ENCODE results near the gene COMMD4.
A peak's percentile ranks its signal among the peaks of the same experiment; 100 is the strongest.

The COMMD4 gene

GRCh38 chr15:75368689-75369239, 32.9 kb downstream of the COMMD4 start:
- Histone ChIP-seq H3K9ac (ENCODE audit: low read length) (peak overlapping the region; percentile 92), H3K23ac (ENCODE audit: low read length in 2 of 2) (peak overlapping the region in 1 of 2 experiments; percentile 18), H3K27me3 (ENCODE audit: control insufficient read depth in 1 of 2, insufficient read depth in 1 of 2, low read length in 2 of 2) (no peaks in the 10 kb centered on the region), H3K79me1 (replicated peaks; ENCODE audit: low read length, poor library complexity, severe bottlenecking) (peaks cover 47% of the 10 kb centered on the region), H2AFZ (ENCODE audit: low read depth, low read length) (peak overlapping the region; percentile 64), H4K91ac (ENCODE audit: low read length) (peak overlapping the region; percentile 34), H3K4me2 (ENCODE audit: low read length, poor library complexity, severe bottlenecking) (peak overlapping the region; percentile 95), H2BK120ac (ENCODE audit: low read depth, low read length) (no peak overlapping the region), H3K9me3 (ENCODE audit: control insufficient read depth, low read length) (no peaks in the 10 kb centered on the region), H2BK5ac (ENCODE audit: low read depth, low read length, poor library complexity, severe bottlenecking) (peak overlapping the region; percentile 76), H2BK15ac (ENCODE audit: low read depth, poor library complexity, severe bottlenecking) (no peak overlapping the region), H3K36me3 (ENCODE audit: control insufficient read depth in 1 of 2, insufficient read depth in 2 of 2, low read depth in 1 of 2, low read length in 2 of 2) (peaks cover 47 to 64% of the 10 kb centered on the region in 2 experiments), H2AK5ac (ENCODE audit: low read length, severe bottlenecking) (no peak overlapping the region), H3K14ac (ENCODE audit: low read length in 2 of 2) (no peak overlapping the region), H4K8ac (ENCODE audit: low read length) (peak overlapping the region; percentile 94), H3K4me3 (ENCODE audit: insufficient read depth in 1 of 2, low read depth in 1 of 2, low read length in 2 of 2) (peak overlapping the region; percentile 78 to 89), H3K4ac (ENCODE audit: low read depth in 1 of 2, low read length in 2 of 2) (peak overlapping the region in 1 of 2 experiments; percentile 12), H3K18ac (ENCODE audit: low read depth in 1 of 2, low read length in 2 of 2) (peak overlapping the region; percentile 3 to 50), H3K4me1 (ENCODE audit: control insufficient read depth, insufficient read depth, low read depth, low read length) (peaks cover 21% of the 10 kb centered on the region), H2BK12ac (ENCODE audit: low read length in 2 of 2) (no peak overlapping the region), H3K27ac (ENCODE audit: low read length, poor library complexity, severe bottlenecking) (peak overlapping the region; percentile 90)
- WGBS: 6% methylated on average over 17 of the region's 23 CpGs
- DNase-seq: peak; percentile 68

DNA sequence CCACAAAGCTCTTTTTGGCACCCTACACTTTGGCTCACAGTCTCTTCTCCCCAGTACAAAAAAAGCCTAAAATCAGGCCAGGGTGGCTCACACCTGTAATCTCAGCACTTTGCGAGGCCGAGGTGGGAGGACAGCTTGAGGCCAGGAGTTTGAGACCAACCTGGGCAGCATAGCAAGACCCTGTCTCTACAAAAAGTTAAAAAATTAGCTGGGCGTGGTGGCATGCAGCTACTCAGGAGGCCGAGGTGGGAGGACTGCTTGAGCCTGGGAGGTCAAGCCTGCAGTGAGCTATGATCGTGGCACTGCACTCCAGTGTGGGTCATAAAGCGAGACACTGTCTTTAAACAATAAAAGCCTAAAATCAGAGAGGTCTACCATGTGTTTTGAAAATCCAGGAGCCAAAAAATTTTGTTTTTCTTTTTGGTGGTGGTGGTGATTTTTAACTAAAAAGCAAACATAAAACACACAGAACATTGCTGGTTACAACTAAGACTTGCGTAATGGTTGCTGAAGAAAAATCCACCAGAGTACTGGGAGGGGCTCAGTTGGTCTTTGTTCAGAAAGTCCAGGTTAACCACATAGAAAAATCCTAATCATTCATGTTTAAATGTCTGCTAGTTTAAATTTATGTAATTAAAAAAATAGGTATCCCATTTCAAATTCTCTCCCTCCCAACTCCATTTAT, 34.2 kb downstream of the COMMD4 start:
- no peak overlapping the region for H3K14ac ChIP-seq (ENCODE audit: low read length in 2 of 2)
- no peak overlapping the region for H3K4me2 ChIP-seq (ENCODE audit: low read length, poor library complexity, severe bottlenecking)
- no peak overlapping the region for H2BK15ac ChIP-seq (ENCODE audit: low read depth, poor library complexity, severe bottlenecking)
- no peak overlapping the region for H3K27ac ChIP-seq (ENCODE audit: low read length, poor library complexity, severe bottlenecking)
- H2BK12ac ChIP-seq (ENCODE audit: low read length in 2 of 2): no peak overlapping the region
- peaks cover 47% of the 10 kb centered on the region for H3K79me1 ChIP-seq (replicated peaks; ENCODE audit: low read length, poor library complexity, severe bottlenecking)
- no peak overlapping the region for H4K8ac ChIP-seq (ENCODE audit: low read length)
- peaks cover 21% of the 10 kb centered on the region for H3K4me1 ChIP-seq (ENCODE audit: control insufficient read depth, insufficient read depth, low read depth, low read length)
- no peaks in the 10 kb centered on the region for H3K9me3 ChIP-seq (ENCODE audit: control insufficient read depth, low read length)
- H3K27me3 ChIP-seq (ENCODE audit: control insufficient read depth in 1 of 2, insufficient read depth in 1 of 2, low read length in 2 of 2): no peaks in the 10 kb centered on the region
- no peak overlapping the region for H3K18ac ChIP-seq (ENCODE audit: low read depth in 1 of 2, low read length in 2 of 2)
- WGBS: 92% methylated on average over 6 of the region's 7 CpGs
- no peak overlapping the region for H2BK5ac ChIP-seq (ENCODE audit: low read depth, low read length, poor library complexity, severe bottlenecking)
- peak overlapping the region; percentile 92 for H3K9ac ChIP-seq (ENCODE audit: low read length)
- H4K91ac ChIP-seq (ENCODE audit: low read length): no peak overlapping the region
- DNase-seq: no peak
- H2AK5ac ChIP-seq (ENCODE audit: low read length, severe bottlenecking): no peak overlapping the region
- H3K36me3 ChIP-seq (ENCODE audit: control insufficient read depth in 1 of 2, insufficient read depth in 2 of 2, low read depth in 1 of 2, low read length in 2 of 2): peaks cover 39 to 64% of the 10 kb centered on the region in 2 experiments
- no peak overlapping the region for H2BK120ac ChIP-seq (ENCODE audit: low read depth, low read length)
- H3K23ac ChIP-seq (ENCODE audit: low read length in 2 of 2): no peak overlapping the region
- no peak overlapping the region for H3K4ac ChIP-seq (ENCODE audit: low read depth in 1 of 2, low read length in 2 of 2)
- H3K4me3 ChIP-seq (ENCODE audit: insufficient read depth in 1 of 2, low read depth in 1 of 2, low read length in 2 of 2): no peak overlapping the region
- H2AFZ ChIP-seq (ENCODE audit: low read depth, low read length): no peak overlapping the region

DNA sequence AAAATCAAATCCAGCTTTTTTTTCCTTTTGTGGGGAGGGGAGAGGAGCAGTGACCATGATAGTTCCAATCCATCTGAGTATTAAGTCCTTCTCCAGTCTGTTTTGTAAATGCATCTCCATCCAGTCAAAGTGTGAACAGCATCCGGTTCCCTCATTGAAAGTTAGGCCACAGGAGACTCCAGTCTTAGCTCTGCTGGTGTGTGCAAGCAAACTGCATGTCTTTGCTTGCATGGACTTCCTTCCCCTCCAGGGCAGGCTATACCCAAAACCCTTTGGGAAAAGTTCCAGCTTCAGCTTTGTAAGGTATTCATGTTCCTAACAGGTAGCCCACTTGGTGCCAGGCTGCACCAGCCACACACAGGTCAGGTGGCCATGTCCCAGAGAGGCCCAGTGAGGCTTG, 35.6 kb downstream of the COMMD4 start:
- Histone ChIP-seq H3K9me3 (ENCODE audit: control insufficient read depth, low read length) (no peaks in the 10 kb centered on the region), H3K4me2 (ENCODE audit: low read length, poor library complexity, severe bottlenecking) (no peak overlapping the region), H4K8ac (ENCODE audit: low read length) (peak overlapping the region; percentile 19), H2AK5ac (ENCODE audit: low read length, severe bottlenecking) (no peak overlapping the region), H2BK12ac (ENCODE audit: low read length in 2 of 2) (no peak overlapping the region), H3K27ac (ENCODE audit: low read length, poor library complexity, severe bottlenecking) (no peak overlapping the region), H3K4ac (ENCODE audit: low read depth in 1 of 2, low read length in 2 of 2) (no peak overlapping the region), H3K36me3 (ENCODE audit: control insufficient read depth in 1 of 2, insufficient read depth in 2 of 2, low read depth in 1 of 2, low read length in 2 of 2) (peaks cover 38 to 64% of the 10 kb centered on the region in 2 experiments), H3K4me1 (ENCODE audit: control insufficient read depth, insufficient read depth, low read depth, low read length) (peaks cover 21% of the 10 kb centered on the region), H3K14ac (ENCODE audit: low read length in 2 of 2) (no peak overlapping the region), H4K91ac (ENCODE audit: low read length) (no peak overlapping the region), H3K79me1 (replicated peaks; ENCODE audit: low read length, poor library complexity, severe bottlenecking) (peaks cover 46% of the 10 kb centered on the region), H3K27me3 (ENCODE audit: control insufficient read depth in 1 of 2, insufficient read depth in 1 of 2, low read length in 2 of 2) (no peaks in the 10 kb centered on the region), H3K4me3 (ENCODE audit: insufficient read depth in 1 of 2, low read depth in 1 of 2, low read length in 2 of 2) (no peak overlapping the region), H3K23ac (ENCODE audit: low read length in 2 of 2) (no peak overlapping the region), H2BK5ac (ENCODE audit: low read depth, low read length, poor library complexity, severe bottlenecking) (no peak overlapping the region), H2BK15ac (ENCODE audit: low read depth, poor library complexity, severe bottlenecking) (no peak overlapping the region), H3K9ac (ENCODE audit: low read length) (no peak overlapping the region), H2BK120ac (ENCODE audit: low read depth, low read length) (no peak overlapping the region), H3K18ac (ENCODE audit: low read depth in 1 of 2, low read length in 2 of 2) (no peak overlapping the region), H2AFZ (ENCODE audit: low read depth, low read length) (no peak overlapping the region)
- no peak for DNase-seq
- WGBS: 95% methylated on average over 1 of the region's 1 CpG

DNA sequence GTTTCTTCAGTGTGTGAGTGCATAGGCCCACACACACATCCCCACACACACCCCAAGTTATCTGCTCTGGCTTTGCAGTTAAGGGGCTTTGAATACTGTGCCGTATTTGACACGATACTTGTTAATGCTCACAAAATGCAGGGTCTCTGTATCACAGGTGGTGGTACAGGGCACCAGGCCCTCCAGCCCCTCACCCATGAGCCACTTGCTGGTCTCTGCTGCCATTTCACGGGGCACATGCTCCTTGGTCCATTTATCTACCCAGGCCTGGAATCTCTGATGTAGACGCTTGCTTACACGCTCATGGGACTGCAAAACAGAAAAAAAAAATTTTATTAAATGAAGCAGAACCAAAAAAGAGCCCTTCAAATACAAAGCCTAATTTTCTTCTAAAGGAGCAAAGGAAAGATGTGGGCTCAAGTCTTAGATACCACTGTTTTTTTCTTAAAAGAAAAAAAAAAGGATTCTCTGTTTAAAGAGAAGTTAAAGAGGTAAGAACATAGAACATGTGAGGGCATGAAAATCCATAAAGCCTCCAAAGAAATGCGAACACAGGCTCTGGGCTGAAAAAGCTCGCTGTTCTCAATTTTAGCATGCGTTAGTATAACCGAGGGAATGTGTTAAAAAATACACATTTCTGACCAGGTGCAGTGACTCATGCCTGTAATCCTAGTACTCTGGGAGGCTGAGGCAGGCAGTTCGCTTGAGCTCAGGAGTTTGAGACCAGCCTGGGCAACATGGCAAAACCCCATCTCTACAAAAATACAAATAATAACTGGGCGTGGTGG, 36.2 kb downstream of the COMMD4 start:
- Histone ChIP-seq H4K8ac (ENCODE audit: low read length) (peak overlapping the region; percentile 19), H3K27ac (ENCODE audit: low read length, poor library complexity, severe bottlenecking) (no peak overlapping the region), H3K23ac (ENCODE audit: low read length in 2 of 2) (peak overlapping the region in 1 of 2 experiments; percentile 57), H2AFZ (ENCODE audit: low read depth, low read length) (no peak overlapping the region), H3K9ac (ENCODE audit: low read length) (no peak overlapping the region), H3K4ac (ENCODE audit: low read depth in 1 of 2, low read length in 2 of 2) (no peak overlapping the region), H3K9me3 (ENCODE audit: control insufficient read depth, low read length) (no peaks in the 10 kb centered on the region), H2BK12ac (ENCODE audit: low read length in 2 of 2) (no peak overlapping the region), H3K14ac (ENCODE audit: low read length in 2 of 2) (no peak overlapping the region), H3K4me3 (ENCODE audit: insufficient read depth in 1 of 2, low read depth in 1 of 2, low read length in 2 of 2) (no peak overlapping the region), H4K91ac (ENCODE audit: low read length) (no peak overlapping the region), H2BK5ac (ENCODE audit: low read depth, low read length, poor library complexity, severe bottlenecking) (no peak overlapping the region), H3K4me2 (ENCODE audit: low read length, poor library complexity, severe bottlenecking) (no peak overlapping the region), H3K27me3 (ENCODE audit: control insufficient read depth in 1 of 2, insufficient read depth in 1 of 2, low read length in 2 of 2) (no peaks in the 10 kb centered on the region), H3K4me1 (ENCODE audit: control insufficient read depth, insufficient read depth, low read depth, low read length) (peaks cover 17% of the 10 kb centered on the region), H2AK5ac (ENCODE audit: low read length, severe bottlenecking) (no peak overlapping the region), H3K18ac (ENCODE audit: low read depth in 1 of 2, low read length in 2 of 2) (no peak overlapping the region), H3K36me3 (ENCODE audit: control insufficient read depth in 1 of 2, insufficient read depth in 2 of 2, low read depth in 1 of 2, low read length in 2 of 2) (peaks cover 36 to 64% of the 10 kb centered on the region in 2 experiments), H2BK120ac (ENCODE audit: low read depth, low read length) (no peak overlapping the region), H2BK15ac (ENCODE audit: low read depth, poor library complexity, severe bottlenecking) (no peak overlapping the region), H3K79me1 (replicated peaks; ENCODE audit: low read length, poor library complexity, severe bottlenecking) (peaks cover 42% of the 10 kb centered on the region)
- 97% methylated on average over 10 of the region's 11 CpGs for WGBS
- DNase-seq: no peak

All from mesenchymal stem cell (in vitro differentiated cells and primary cell).